SH-SY5Y (cell line): ENCODE data around the gene ZFX.

Experiments used
- GATA2 ChIP-seq: IDR thresholded peaks from 2 replicates; pipeline ENCODE4 v1.6.1; 2011; ENCODE audit warnings: mild to moderate bottlenecking, low read depth, low read length
- GATA3 ChIP-seq: IDR thresholded peaks from 2 replicates; pipeline ENCODE4 v1.6.1; 2011; ENCODE audit warnings: low read depth, mild to moderate bottlenecking, low read length, moderate library complexity

DNA sequence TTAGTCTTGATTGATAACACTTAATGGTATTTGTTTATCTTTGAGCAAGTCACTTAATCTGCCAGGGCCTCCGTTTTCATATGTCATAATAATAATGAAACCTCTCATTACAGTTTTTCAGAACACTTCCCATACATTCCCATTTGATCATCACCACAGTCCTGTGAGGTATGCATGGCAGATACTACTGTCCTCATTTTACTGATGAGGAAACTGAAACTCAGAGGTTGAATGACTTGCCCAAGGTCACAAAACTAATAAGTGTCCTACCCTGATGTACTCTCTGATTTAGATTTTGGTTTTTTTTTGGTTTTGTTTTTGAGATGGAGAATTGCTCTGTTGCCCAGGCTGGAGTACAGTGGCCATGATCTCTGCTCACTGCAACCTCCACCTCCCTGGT lies 25.7 kb downstream of the ZFX start:
- TF ChIP-seq GATA2 (no peak), GATA3 (no peak)
